GM18526 (cell line): ENCODE measurements around the gene PSMB11.

Source experiments
- POLR2A ChIP-seq: IDR thresholded peaks from 3 replicates; pipeline ENCODE4 v1.6.1; 2011; ENCODE audit not compliant: insufficient read length; ENCODE audit errors: extremely low read depth

Gene PSMB11

GRCh38 chr14:23057757-23058653 lies 16.0 kb downstream of the PSMB11 start:
- peak; percentile 33 for TF ChIP-seq POLR2A

DNA sequence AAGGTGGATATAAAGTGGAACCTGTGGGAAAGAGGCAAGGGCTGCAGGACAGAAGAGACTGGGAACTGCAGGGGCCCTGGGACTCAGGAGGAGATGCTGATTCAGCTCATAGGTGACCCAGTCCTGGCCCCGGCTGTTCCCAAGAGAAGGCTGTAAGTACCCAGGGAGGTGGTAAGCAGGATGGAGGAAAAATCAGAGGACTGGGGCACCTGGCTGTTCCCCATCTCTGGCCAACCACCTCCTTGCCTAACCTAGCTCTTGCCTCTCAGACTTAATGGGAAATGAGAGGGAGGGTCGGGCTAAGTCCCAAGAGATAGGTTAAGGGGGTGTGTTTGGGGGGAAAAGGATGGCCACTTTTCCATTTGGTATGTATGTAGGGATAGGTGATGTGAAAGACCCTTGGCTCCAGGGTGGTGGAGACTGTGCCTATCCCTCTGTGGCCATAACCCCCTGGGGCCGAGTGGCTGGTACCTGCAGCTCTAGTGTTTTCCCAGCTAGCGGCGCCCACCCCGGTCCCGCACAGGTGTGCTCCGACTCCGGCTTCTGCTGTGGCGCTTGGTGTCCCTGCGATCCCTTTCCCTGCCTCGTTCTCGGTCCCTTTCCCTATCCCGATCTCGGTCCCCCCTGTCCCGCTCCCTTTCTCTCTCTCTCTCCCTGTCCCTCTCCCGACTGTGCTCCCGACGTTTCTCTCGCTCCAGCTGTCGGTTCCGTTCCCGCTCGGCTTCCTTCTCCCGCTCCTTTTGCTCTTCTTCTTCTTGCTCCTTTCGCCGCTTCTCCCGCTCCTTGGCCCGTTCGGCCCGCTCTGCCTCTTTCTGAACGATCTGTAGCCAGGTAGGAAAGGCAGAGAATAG lies 16.9 kb downstream of the PSMB11 start:
- no peak for TF ChIP-seq POLR2A

- no peak for TF ChIP-seq POLR2A
Measured at GRCh38 chr14:23060536-23061260, 18.7 kb downstream of the PSMB11 start.

GRCh38 chr14:23062002-23062401 lies 20.0 kb downstream of the PSMB11 start:
- TF ChIP-seq POLR2A: no peak

- no peak for TF ChIP-seq POLR2A
Measured at GRCh38 chr14:23063601-23064000, 21.6 kb downstream of the PSMB11 start.

DNA sequence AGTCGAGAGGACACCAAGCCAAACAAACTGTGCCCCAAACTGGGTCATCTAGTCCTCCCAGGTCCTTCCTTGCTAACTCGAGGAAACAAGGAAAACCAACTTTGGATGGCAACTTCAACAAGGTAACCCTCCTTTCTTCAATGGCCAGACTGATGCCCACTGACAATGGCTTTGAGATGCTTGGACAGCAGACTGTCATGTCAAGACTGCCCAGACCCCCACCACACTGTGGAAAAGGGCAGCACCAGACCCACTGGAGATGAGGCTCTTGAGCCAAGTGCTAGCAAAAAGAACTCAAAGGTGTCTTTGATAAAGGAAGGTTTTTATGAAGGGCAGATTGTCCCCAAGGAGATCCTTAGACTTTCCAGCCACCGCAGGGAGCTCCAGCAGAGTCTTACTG lies 24.4 kb downstream of the PSMB11 start:
- no peak for TF ChIP-seq POLR2A

DNA sequence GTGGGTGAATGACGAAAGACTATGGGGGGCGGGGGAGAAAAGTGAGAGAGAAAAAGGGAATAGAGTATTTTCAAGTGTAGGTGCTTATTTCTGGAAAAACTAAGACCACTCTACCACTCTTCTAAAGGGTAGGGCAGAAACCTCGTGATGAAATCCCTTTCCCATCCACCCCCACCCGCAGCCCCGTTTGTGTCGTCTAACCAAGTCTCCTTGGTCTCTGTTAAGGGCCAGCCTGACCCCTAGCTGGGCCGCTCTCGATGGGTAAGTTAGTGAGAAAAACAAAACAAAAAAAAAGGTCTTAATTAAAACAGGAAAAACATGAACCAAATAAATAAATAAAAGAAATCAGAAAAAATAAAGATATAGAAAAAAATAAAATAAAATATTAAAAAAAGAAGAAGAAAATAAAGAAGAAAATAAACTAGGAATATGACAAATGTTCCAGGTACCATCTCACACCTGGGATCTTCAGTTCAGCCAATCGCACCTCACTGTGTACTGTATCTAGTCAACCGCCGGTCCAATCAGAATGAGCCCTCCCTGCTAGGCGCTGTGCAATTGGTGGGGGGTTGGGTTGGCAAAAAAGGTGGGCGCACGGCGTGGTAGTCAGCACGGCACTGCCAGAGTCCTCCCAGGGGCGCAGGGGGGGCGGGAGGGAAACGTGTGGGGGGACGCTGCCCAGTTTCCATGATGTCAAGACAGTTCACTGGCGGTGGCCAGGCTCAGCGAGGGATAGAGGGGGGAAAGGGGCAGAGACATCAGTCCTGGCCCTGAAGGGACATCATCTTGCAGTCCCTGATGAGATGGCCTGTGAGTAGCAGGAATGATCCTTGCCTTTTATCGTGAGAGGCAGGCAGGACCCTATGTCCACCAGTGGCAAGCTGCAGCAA lies 25.1 kb downstream of the PSMB11 start:
- no peak for TF ChIP-seq POLR2A

- no peak for TF ChIP-seq POLR2A
Measured at GRCh38 chr14:23067847-23068788, 26.1 kb downstream of the PSMB11 start.

DNA sequence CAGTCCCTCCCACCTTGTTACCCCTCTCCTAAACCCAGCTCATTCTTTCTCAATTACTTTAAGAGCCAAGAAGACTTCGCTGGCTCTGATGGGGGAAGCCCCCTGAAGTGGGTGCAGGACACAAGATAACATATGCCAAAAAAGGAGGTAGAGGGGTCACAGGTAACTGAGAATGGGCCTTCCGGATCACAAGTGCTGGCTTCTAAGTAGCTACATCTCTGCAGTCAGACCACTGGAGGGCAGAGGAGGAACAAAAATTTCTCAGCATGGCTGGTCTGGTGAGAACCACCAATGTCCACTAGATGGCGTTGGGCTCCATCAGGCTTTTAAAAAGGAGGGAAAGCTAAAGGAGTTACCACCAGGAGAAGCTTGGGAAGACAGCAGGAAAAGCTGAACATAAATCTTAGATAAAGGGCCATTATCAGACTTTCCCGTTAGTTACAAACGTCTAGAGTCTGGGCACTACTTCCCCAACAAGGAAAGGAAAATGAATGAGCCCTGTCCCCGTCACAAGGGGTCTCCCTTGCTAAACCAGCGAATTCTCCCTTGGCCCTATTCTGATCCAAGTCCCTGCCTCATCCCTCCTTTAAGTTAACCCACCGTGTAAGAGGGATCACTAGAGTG lies 26.9 kb downstream of the PSMB11 start:
- no peak for TF ChIP-seq POLR2A

- no peak for TF ChIP-seq POLR2A
Measured at GRCh38 chr14:23069413-23069806, 27.4 kb downstream of the PSMB11 start.

- TF ChIP-seq POLR2A: no peak
Measured at GRCh38 chr14:23070262-23071129, 28.5 kb downstream of the PSMB11 start.
